GM21619 (cell line): ENCODE results near the gene ATAD3A.
"Not testable (repeated sequence)": the region's sequence is repeated elsewhere in the genome, so short reads cannot be mapped to it uniquely, and the experiment has no call there.

Source experiments
- ATAC-seq: cut with Tn5 transposase; IDR thresholded peaks from one replicate; pipeline ENCODE4 v1.9.1; 2021; ENCODE audit not compliant: unreplicated experiment

The ATAD3A gene

DNA sequence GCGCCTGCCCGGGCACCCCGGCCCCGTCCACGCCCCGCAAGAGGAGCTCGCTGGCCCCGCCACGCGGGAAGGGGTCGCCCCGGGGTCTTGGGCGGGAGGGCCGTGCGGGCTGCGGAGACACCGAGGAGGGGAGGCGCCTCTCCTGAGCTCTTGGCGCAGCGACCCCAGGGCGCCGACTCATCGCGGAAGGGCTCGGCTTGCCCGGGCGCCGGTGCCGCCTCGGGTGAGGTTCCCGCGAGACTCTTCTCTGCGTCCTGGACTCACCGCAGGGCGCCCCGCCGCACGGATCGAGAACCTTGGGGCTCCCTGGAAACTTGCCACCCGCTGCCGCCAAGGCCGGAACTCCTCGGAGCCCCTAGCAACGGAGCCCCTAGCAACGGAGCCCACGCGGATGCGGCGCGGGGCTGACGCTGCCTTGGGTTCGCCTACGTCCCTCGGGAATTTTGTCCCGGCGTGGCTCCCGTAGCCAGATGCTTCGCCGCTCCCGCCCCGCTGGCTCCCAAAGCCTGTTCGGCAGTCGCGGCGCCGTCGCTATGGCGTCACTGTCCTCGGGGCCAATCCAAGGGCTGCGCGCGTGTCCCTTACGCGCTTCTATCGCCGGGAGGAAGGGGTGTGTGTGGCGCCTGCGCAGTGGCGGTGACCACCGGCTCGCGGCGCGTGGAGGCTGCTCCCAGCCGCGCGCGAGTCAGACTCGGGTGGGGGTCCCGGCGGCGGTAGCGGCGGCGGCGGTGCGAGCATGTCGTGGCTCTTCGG lies at the start of gene ATAD3A:
Gene ATAD3A, plus strand, starts transcription at position 630 of the 753 bp plus-strand sequence. Its CDS starts 107 bp downstream, at position 737.
- ATAC-seq, result peak; percentile 77

DNA sequence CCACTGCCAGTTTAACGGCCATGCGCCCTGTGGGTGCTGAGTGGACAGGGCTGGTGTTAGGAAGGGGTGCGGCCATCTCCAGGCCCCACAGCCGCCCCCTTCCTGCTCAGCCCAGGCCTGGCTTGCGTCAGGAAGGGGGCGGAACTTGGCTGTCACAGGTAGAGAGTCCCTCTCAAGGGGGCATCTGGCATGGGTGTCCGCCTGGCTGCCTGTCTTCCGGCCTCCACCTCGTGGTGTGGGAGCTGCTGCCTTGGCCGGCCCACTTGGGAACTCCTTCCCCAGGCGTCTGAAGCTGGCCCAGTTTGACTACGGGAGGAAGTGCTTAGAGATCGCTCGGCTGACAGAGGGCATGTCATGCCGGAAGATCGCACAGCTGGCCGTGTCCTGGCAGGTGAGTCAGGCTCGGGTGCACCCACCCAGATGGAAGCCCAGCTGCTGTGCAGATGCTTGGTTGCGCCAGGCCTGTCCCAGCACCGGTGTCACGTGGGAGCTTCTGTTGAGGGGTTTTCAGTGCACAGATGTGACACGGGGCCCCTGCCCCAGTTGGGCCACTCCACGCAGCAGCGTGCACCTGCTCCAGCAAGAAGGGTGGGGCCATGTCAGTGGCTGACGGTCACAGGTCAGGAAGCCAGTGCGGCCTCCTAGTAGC lies 49.5 kb upstream of the ATAD3A start:
- ATAC-seq, result no peak

DNA sequence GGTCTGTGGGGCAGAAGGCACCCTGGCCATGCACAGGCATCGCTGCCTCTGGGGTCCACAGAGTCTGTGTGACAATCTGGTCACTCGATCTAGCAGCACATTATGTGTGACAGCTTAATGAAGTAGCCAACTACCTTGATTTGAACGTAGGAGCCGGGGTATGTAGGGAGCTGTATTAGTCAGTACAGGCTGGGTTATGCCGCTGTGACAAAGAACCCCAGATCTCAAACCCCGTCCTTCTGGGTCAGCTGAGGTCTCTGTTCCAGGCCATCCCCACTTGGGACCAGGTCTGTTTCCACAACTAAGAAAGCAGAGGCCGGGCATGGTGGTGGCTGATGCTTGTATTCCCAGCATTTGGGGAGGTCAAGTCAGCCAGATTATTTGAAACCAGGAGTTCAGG lies 48.6 kb upstream of the ATAD3A start:
- no peak for ATAC-seq

DNA sequence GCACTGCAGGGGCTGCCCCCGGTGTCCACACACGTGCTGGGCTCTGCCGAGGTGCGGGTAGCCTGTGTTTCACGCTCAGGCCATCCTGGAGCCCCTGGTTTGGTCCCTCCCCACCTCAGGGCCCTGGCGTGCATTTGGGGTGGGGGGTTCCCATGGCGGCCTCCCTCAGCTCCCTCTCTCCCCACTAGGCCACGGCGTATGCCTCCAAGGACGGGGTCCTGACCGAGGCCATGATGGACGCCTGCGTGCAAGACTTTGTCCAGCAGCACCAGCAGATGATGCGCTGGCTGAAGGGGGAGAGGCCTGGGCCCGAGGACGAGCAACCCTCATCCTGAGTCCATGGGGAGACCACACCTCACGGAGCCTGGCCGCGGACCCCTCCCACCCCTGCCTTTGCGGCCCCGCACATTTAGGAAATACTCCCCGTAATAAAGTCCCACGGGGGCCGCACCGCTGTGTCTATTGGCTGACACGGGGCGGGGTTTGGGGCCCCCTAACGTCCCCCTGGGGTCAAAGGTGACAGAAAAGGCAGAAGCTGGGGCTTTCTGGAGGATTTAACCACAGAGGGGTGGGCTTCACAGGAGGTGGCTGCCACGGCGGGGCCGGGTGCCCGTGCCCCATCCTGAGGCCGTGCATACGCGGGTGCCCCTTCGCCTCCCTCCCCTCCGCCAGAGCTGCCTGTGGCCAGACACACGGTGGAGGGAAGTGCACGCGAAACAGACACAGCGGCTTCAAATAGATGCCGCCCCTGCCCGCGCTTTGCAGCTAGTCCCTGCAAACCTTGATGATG lies 43.6 kb upstream of the ATAD3A start:
- ATAC-seq, result not testable (repeated sequence)

DNA sequence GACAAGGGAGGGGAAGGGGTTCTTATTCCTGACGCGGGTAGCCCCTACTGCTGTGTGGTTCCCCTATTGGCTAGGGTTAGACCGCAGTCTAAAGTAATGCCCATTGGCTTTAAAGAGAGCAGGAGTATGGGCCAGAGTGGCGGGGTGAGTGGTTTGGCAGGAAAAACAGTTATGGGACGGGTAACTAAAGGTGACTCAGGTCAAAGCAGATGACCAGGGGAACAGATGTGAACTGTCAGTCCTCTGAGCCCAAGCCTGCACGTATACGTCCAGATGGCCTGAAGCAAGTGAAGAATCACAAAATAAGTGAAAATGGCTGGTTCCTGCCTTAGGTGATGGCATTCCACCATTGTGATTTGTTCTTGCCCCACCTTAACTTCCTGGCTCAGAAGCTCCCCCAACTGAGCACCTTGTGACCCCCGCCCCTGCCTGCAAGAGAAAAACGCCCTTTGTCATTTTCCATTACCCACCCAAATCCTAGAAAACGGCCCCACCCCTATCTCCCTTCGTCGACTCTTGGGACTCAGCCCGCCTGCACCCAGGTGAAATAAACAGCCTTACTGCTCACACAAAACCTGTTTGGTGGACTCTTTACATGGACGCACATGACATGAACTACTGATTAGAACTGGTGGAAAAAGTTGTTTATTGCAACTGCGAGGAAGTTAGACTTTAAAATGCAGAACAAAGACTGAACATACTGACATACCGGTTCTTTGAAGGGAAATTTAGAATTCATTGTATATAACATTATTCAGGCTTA lies 41.2 kb upstream of the ATAD3A start:
- ATAC-seq, result no peak

DNA sequence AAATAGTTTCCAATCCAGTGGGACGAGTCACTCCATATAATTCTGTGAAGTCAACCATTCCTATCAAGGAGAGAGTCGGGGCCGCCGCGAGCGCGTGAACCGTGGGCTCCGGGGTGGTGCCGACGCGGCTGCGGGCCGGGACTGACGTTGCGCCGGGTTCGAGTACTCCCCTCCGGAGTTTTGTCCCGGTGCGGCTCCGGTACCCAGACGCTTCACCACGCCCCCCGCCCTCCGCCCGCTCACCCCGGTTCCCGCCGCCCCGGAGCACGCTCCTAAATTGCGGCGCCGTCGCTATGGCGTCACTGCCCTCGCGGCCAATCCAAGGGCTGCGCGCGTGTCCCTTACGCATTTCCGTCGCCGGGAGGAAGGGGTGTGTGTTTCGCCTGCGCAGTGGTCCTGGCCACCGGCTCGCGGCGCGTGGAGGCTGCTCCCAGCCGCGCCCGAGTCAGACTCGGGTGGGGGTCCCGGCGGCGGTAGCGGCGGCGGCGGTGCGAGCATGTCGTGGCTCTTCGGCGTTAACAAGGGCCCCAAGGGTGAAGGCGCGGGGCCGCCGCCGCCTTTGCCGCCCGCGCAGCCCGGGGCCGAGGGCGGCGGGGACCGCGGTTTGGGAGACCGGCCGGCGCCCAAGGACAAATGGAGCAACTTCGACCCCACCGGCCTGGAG lies 40.4 kb upstream of the ATAD3A start, which contains the start of gene ATAD3B:
Gene ATAD3B, plus strand, starts transcription at position 377 of the 664 bp plus-strand sequence. Its CDS starts 120 bp downstream, at position 497.
- peak; percentile 93 for ATAC-seq

DNA sequence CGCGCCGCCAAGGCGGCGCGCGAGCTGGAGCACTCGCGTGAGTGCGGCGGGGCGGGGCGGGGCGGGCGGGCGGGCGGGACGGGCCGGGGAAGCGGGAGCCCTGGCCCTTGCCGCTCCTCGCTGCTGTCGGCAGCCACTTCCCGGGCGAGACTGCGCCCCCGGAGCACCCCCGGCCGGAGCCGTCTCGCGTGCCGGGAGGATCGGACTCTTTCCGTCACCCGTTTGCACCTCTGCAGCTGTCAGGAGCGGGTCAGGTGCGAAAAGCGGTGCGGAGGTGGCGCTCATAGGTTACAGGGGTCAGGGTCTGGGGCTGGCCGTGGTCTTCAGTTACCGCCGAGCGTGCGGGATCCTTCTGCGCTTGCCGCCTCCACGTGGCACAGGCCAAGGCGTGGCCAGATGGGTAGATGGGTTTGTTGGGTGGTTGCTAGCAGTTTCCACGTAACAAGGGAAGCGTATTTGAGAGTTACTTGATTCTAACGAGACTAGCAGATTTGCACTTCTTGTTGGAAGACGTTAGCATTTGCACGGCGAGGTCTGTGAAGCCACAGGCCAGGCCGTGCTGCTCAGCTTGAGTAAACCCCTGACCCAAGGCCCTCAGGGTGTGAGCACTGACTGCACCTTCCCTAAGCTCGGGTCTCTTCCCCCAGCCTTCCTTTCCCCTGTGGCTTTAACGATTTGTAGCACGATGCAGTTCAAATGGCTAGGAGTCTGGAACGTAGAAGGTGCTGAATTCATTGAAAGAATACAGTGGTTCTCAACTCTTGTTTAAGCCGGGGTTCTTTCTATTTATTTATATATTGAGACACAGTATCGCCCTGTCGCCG lies 39.7 kb upstream of the ATAD3A start:
- peak; percentile 18 for ATAC-seq

DNA sequence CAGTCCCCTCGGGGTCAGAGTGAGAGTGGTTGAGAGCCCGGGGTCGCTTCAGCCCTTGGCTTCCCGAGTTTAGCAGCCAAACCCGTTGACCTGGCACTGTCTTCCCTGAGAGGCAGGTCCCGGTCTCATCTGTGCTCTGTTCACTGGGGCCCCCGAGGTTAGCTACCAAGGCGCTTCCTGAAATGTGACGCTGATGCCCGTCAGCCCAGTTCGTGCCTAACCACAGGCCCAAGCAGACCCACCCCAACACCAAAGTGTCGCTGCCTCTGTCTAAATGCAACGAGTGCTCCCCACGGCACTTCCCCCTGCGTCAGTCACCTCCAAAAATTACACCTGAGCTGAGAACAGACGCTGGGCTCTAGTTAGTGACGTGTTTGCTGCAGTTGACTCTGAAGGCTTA lies 36.0 kb upstream of the ATAD3A start:
- not testable (repeated sequence) for ATAC-seq

DNA sequence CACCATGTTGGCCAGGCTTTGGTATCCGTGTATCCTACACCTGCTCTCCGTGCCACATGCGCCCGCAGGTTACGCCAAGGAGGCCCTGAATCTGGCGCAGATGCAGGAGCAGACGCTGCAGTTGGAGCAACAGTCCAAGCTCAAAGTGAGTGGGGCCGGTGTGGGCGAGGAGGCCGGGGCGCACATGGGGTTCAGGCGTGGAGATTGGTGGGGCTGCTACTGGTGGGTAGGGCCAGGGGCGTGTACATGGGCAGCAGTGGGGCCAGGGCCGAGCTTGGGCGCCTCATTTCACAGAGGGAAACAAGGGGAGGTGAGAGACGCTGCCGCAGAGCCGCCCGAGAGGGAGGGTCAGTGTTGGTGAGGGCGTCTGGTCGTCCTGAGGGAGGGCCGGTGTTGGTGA lies 34.8 kb upstream of the ATAD3A start:
- no peak for ATAC-seq

DNA sequence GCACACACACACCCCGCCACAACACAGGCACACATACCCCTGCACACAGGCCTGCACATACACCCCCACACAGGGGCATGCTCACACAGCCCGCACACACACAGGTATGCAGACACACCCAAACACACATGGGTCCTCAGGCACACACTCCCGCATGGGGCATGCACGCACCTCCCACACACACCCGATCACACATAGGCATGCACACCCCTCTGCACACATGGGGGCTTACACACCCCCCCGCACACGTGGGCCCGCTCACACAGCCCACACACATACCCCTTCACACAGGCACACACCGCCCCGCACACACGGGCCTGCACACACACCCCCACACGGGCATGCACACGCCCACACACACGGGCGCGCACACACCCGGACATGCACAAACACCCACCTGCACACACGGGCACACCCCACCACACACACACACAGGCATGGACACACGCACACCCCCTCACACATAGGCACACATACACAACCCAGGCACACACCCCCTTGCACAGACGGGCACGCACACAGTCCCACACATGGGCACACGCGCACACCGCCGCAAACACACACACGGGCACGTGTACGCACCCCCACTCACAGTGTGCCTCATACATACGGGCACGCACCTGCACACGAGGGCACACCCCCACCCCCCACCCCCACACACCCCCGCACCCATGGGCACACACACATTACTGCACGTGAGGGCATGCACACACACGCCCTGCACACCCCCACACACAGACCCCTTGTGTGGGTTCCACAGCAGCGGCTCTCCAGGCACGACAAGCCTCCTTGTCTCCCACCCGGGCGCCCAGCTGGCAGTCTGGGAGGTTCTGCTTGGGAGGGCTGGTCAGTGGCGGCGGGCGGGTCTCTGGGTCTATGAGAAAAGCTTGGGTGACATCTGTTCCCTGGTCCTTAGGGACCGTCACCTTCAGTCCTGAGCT lies 32.1 kb upstream of the ATAD3A start:
- no peak for ATAC-seq

DNA sequence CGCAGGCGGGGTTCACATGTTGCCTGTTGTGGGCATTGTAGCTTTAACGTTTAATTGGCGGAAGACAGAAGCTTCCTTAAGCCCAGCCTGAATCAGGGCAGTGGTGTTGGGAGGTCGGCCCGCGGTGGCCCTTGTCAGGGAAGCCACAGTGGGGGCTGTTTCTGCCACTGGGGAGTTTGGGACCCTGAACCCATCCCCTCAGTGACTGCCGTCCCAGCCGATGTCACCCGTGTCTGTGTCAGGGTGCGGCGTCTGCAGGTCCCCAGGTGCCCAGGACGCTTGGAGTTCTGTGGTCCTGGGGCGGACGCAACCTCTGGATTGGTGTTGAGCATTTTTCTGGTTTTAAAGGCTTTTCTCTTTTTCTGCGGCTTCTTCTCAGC lies 31.5 kb upstream of the ATAD3A start:
- ATAC-seq, result not testable (repeated sequence)

DNA sequence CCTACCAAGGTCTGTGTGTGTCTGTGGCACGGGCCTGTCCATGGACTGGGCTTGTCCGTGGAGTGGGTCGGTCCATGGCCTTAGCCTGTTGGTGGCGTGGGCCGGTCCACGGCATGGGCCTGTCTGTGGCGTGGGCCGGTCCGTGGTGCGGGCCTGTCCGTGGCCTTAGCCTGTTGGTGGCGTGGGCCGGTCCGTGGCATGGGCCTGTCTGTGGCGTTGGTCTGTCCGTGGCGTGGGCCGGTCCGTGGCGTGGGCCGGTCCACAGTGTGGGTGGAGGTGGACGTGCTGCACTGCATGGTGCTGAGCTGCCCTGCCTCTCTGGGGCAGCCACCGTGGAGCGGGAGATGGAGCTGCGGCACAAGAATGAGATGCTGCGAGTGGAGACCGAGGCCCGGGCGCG lies 30.2 kb upstream of the ATAD3A start:
- not testable (repeated sequence) for ATAC-seq

DNA sequence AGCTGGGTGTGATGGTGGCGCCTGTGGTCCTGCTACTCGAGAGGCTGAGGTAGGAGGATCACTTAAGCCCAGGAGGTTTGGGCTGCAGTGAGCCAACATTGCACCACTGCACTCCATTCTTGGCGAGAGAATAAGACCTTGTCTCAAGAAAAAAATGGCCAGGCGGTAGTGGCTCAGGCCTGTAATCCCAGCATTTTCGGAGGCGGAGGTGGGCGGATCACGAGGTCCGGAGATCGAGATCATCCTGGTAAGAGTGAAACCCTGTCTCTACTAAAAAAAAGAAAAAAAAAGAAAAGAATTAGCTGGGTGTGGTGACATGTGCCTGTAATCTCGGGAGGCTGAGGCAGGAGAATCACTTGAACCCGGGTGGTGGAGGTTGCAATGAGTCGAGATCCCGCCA lies 29.1 kb upstream of the ATAD3A start:
- ATAC-seq, result no peak

DNA sequence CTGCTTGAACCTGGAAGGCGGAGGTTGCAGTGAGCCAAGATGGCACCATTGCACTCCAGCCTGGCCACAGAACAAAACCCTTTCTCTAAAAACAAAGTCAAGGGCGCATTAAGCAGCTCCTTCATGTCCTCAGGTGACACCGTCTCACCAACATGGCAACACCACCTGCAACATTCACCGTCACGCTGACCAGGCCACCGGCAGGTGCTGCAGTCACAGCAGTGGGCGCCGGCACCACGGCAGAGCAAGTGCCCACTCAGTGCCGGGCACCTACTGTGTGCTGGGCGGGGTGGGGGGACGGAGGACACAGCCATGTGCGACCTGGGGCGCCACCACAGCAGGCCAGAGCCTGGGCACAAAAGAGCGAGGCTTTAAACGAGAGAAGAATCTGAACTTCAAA lies 28.2 kb upstream of the ATAD3A start:
- ATAC-seq, result no peak

DNA sequence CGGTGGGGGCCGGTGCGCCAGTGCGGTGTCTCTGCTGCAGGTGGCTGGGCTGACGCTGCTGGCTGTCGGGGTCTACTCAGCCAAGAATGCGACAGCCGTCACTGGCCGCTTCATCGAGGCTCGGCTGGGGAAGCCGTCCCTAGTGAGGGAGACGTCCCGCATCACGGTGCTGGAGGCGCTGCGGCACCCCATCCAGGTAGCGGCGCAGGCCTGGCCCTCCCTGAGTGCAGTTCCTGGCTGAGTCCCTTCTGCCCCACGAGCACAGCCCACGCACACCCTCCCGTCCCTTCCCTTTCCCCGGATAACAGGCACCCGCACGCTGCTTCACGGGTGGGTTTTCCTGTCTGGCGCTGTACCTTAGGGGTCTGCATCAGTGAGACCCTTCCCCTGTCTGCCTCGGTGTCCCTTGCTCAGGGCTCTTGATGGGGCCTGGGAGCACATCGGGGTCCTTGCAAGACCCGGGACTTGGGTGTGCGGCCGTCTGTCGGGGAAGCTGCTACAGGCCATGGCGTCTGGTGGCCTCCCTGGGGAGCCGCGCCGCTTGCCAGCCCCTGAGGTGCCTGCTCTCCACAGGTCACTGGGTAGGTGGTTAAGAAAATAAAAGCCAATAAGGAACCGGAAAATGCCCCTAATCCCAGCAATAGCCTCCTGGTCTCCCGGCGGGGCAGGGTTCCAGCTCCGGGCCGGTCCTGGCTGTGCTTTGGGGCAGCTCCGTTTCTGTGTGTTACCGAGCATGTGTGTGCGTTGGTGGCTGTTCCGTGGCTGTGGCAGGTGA lies 26.8 kb upstream of the ATAD3A start:
- ATAC-seq, result not testable (repeated sequence)

DNA sequence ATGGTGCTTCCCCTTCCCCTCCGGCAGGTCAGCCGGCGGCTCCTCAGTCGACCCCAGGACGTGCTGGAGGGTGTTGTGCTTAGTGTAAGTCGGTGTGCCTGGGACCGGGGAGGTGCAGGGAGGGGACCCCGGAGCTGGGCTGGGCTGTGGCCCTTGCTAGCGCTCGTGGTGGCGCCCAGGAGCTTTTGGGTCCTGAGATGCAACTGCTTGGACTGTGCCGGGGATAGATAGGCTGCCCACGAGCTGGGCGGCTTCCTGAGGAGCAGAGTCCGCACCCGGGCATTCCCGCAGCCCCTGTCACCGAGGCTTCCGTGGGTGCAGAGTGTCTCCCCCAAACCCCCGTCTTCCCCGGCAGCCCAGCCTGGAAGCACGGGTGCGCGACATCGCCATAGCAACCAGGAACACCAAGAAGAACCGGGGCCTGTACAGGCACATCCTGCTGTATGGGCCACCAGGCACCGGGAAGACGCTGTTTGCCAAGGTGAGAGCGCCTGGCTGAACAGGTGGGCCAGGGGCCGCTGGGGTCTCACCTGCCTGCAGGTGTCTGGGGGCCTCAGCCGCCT lies 26.1 kb upstream of the ATAD3A start:
- not testable (repeated sequence) for ATAC-seq

DNA sequence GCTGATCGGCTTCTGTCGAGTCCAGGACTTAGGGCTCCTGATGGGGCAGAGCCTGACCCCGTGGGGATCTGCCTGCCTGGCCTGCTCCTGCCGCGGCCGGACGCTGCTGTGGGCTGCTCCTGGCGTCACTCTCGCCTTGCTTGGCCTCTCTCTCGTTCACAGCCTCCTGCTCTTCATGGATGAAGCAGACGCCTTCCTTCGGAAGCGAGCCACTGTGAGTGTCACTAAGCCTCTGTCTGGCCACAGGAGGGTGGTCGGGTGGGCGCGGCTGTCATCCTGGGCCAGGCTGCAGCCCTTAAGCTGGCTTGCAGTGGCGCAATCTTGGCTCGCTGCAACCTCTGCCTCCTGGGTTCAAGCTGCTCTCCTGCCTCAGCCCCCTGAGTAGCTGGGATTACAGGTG lies 24.3 kb upstream of the ATAD3A start:
- no peak for ATAC-seq
